SW 1271 (cell line): ENCODE results near the gene MFAP2.
"Not testable (repeated sequence)": the region's sequence is repeated elsewhere in the genome, so short reads cannot be mapped to it uniquely, and the experiment has no call there.

Experiments
- DNase-seq, 2 experiments: peaks; one replicate each; lab custom pipeline; 2025; lab: John Stamatoyannopoulos, UW

Gene MFAP2

DNA sequence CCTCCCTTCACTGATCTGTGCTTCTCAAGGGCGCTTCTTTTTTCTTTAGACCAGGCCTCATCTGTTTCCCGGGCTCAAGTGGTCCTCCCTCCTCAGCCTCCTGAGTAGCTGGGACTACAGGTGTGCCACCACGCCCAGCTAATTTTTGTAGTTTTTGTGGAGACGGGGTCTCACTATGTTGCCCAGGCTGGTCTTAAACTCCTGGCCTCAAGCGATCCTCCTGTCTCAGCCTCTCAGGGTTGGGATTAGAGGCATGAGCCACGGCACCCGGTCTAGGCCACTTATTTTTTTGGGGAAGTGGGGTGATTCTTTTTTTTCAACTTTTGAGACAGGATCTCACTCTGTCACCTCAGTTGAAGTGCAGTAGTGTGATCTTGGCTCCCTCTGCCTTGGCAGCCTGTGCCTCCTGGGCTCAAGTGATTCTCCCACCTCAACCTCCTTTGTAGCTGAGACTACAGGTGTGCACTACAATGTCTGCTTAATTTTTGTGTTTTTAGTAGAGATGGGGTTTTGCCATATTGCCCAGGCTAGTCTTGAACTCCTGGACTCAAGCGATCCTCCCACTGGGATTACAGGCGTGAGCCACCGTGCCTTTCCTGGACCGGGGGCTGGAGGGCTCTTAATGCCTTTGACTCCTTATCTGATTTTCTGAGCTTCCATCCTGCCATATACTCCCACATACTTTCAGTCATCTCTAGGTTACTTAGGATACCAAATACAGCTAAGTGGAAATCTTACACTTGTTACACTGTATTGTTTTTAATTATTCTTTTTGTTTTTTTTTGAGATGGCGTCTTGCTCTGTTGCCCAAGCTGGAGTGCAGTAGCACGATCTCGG lies 18.9 kb downstream of the MFAP2 start:
- DNase-seq = no peak

DNA sequence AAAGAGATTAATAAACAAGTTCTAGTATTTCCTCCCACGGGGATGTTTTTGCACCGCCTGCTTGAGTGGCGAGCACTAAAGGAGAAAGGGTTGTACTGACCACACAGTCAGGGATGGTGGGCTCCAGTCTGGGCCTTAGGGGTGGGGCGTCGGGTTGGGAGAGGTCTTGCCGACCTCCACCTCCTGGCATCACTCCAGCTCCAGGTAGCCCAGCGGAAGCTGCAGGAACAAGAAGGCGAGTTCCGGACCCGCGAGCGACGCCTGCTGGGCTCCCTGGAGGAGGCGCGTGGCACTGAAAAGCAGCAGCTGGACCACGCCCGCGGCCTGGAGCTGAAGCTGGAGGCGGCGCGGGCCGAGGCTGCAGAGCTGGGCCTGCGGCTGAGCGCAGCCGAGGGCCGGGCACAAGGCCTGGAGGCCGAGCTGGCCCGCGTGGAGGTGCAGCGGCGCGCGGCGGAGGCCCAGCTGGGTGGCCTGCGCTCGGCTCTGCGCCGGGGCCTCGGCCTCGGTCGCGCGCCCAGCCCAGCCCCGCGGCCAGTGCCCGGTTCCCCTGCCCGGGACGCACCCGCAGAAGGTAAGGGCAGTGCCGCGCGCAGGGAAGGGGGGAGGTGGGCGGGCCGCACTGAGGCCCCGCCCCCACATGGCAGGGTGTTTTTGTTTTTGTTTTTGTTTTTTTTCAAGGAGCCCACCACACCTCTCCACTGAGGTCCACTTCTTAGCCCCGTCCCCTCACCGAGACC lies 19.7 kb downstream of the MFAP2 start:
- peak; percentile 42 to 73 for DNase-seq

- no peak for DNase-seq
These were observed 21.9 kb downstream of the MFAP2 start for GRCh38 chr1:16958475-16958874.

- DNase-seq = no peak
These were observed 22.7 kb downstream of the MFAP2 start for GRCh38 chr1:16957731-16958130.

DNA sequence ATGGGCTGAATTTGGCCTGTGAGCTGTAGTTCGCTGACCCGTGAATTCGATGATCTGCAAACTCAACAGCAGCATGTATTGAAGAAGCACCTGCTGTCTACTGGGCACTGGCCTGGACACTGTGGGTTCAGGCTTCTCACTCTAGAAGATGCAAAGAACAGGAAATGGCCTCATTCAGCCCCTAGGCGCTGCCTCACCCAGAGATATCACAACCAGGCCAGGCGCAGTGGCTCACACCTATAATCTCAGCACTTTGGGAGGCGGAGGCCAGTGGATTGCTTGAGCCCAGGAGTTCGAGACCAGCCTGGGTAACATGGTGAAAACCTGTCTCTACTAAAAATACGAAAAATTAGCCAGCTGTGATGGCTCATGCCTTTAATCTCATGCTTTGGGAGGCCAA lies 23.6 kb downstream of the MFAP2 start:
- no peak for DNase-seq

DNA sequence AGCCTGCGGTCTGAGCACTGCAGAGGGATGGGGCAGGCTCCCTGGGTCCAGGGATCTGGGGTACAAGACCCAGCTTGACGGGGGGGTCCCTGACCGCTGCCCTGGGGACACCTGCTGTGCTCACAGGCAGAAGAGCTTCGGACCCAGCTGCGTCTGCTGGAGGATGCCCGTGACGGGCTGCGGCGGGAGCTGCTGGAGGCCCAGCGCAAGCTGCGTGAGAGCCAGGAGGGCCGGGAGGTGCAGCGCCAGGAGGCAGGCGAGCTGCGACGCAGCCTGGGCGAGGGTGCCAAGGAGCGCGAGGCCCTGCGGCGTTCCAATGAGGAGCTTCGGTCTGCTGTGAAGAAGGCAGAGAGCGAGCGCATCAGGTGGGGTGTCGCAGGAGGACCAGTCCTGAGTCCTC lies 25.2 kb downstream of the MFAP2 start:
- no peak for DNase-seq

DNA sequence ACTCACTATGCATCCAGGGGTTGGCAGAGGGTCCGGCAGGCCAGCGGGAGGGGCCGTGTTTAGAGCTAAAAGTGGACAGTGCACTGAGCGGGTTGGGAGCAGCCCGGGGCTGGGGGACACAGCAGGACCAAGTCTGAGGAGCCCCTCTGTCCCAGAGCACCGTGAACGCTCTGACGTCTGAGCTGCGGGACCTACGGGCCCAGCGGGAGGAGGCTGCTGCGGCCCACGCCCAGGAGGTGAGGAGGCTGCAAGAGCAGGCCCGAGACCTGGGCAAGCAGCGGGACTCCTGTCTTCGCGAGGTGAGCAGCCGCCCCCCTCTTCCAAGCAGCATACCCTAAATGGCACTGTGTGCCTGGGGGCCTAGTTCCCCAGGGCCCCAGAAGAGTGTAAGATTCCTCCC lies 25.8 kb downstream of the MFAP2 start:
- DNase-seq = no peak

DNA sequence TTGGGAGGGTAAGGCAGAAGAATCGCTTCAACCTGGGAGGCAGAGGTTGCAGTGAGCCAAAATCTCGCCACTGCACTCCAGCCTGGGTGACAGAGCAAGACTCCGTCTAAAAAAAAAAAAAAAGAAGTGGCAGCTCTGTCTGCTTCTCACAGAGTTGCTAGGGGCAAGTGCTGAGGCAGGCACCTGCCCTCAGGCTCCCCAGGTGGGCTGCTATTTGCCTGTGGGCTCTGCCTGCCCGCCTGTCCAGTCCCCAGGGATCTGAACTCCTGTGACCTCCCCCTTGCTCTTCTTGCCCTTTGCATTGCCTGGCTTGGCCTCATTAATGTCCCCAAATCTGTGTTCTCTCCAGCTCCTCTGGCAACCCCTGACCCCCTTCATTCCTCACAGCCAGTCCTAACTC lies 28.0 kb downstream of the MFAP2 start:
- not testable (repeated sequence) for DNase-seq

GRCh38 chr1:16949026-16949425 lies 31.4 kb downstream of the MFAP2 start:
- DNase-seq = not testable (repeated sequence)

- DNase-seq = not testable (repeated sequence)
These were observed 32.0 kb downstream of the MFAP2 start for GRCh38 chr1:16948282-16948891.

DNA sequence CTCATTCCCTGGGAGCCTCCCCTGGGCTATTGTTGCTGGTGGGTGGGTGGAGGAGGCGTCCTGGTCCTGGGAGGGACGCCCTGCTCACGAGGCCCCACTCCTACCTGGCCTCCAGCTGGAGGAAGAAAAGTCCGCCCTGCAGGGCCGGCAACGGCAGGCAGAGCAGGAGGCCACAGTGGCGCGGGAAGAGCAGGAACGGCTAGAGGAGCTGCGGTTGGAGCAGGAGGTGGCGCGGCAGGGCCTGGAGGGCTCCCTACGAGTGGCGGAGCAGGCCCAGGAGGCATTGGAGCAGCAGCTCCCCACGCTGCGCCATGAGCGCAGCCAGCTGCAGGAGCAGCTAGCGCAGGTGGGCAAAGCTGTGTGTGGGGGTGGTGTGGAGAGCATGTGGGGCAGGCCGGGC lies 33.8 kb downstream of the MFAP2 start:
- DNase-seq = no peak

GRCh38 chr1:16946185-16946584 lies 34.2 kb downstream of the MFAP2 start:
- DNase-seq = not testable (repeated sequence)

GRCh38 chr1:16945512-16945911 lies 34.9 kb downstream of the MFAP2 start:
- not testable (repeated sequence) for DNase-seq

DNA sequence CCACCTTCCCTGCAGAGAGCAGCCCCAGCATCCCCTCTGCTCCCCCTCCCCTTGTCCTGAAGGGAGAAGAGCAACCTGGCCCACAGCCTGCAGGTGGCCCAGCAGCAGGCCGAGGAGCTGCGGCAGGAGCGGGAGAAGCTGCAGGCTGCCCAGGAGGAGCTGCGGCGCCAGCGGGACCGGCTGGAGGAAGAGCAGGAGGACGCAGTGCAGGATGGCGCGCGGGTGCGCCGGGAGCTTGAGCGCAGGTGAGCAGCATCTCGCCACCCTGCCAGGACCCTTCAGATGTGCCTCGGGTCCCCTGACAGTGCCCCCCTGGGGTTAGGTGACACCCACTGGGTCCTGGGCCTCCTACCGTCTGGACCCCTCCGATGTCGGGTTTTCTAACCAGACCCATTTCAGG lies 36.4 kb downstream of the MFAP2 start:
- DNase-seq = no peak

GRCh38 chr1:16939386-16940180 lies 40.8 kb downstream of the MFAP2 start:
- DNase-seq = not testable (repeated sequence)

DNA sequence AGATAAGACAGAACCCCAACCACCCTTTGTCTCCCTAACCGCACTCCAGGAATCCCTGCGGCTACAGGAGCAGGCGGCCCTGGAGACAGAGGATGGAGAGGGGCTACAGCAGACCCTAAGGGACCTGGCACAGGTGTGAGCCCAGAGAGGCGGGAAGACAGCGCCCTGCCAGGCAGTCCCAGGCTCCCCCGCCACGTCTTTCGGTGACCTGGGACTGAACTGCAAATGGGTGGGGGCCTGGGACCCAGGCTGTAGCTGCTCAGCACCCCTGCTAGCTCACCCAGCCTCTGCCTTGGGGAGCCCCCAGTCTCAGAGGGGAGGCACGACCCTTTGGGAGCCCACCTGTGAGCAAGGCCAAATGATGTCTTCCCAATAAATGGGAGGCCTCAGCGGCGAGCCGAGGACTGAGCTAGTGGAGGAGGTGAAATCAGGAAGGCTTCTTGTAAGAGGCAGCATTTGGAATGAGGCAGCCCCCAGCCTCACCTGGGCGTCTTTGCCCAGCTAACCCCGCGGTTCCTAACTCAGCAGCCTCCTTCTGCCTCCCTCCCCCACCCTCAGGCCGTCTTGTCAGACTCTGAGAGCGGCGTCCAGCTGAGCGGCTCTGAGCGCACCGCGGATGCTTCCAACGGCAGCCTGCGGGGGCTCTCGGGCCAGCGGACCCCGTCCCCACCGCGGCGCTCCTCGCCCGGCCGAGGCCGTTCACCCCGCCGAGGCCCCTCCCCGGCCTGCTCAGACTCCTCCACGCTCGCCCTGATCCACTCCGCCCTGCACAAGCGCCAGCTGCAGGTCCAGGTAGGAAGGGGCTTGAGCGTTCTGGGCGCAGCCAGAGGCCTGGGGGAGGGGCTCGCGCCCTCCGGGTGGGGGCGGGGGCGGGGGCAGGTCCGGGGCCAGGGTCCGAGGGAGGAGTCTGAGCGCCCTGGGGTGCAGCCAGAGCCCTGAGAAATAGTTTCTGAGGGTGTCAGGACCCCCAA lies 41.8 kb downstream of the MFAP2 start:
- no peak for DNase-seq

DNA sequence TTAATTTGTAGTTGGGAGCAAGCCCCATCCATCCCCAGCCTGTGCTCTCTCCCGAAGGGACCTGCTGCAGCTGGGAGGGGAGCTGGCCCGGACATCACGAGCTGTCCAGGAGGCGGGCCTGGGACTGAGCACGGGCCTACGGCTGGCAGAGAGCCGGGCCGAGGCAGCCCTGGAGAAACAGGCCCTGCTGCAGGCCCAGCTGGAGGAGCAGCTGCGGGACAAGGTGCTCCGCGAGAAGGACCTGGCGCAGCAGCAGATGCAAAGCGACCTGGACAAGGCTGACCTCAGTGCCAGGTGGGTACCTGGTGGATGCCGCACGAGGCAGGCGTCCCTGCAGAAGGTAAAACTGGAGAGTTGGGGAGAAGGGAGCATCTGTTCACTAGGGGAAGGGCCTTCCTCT lies 43.8 kb downstream of the MFAP2 start:
- DNase-seq = not testable (repeated sequence)

DNA sequence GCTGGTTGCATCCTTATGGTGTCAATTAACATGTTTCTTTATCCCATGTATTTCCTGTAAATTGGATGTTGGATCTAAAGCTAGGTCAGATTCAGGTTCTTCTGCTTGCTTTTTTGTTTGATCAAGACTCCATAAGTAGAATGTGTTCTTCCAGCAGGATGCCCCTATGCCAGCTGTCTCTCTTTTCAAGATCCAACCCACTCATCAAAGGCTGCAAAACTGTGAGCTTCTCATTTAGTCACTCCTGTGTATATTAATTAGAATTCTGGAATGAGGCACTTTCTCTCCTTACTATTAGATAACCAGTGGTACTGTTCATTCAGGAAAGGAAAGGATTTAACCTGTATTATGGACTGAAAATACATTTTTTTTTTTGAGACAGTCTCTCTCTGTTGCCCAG lies 46.5 kb downstream of the MFAP2 start:
- DNase-seq = not testable (repeated sequence)

GRCh38 chr1:16931206-16931934 lies 49.0 kb downstream of the MFAP2 start:
- not testable (repeated sequence) for DNase-seq
